Measurements from ENCODE around the gene NTRK3.

Gene NTRK3

GRCh38 chr15:88144921-88145653 is 111.5 kb downstream of the NTRK3 start:
- Histone ChIP-seq H3K4me1 (ENCODE audit: insufficient read depth, poor library complexity, severe bottlenecking) (no peaks in the 10 kb centered on the region), H3K9me3 (ENCODE audit: severe bottlenecking) (no peaks in the 10 kb centered on the region), H3K27me3 (ENCODE audit: insufficient read depth, poor library complexity, severe bottlenecking) (peaks cover 5% of the 10 kb centered on the region), H3K36me3 (ENCODE audit: low read depth) (no peaks in the 10 kb centered on the region), H3K27ac (ENCODE audit: poor library complexity, severe bottlenecking) (no peak overlapping the region), H3K4me3 (ENCODE audit: severe bottlenecking) (no peak overlapping the region)
- no peak for DNase-seq (ENCODE audit: low spot score)
- no peak for TF ChIP-seq CTCF (IDR thresholded peaks at IDR 0.05; ENCODE audit: poor library complexity, severe bottlenecking)
- no peak for ATAC-seq (ENCODE audit: low read depth)

- no peak for ATAC-seq (ENCODE audit: low read depth)
- Histone ChIP-seq H3K4me3 (ENCODE audit: severe bottlenecking) (no peak overlapping the region), H3K27ac (ENCODE audit: poor library complexity, severe bottlenecking) (no peak overlapping the region), H3K27me3 (ENCODE audit: insufficient read depth, poor library complexity, severe bottlenecking) (no peaks in the 10 kb centered on the region), H3K9me3 (ENCODE audit: severe bottlenecking) (no peaks in the 10 kb centered on the region), H3K4me1 (ENCODE audit: insufficient read depth, poor library complexity, severe bottlenecking) (no peaks in the 10 kb centered on the region), H3K36me3 (ENCODE audit: low read depth) (no peaks in the 10 kb centered on the region)
- no peak for TF ChIP-seq CTCF (IDR thresholded peaks at IDR 0.05; ENCODE audit: poor library complexity, severe bottlenecking)
- no peak for DNase-seq (ENCODE audit: low spot score)
These were observed 114.4 kb downstream of the NTRK3 start for GRCh38 chr15:88142121-88142520.

- ATAC-seq (ENCODE audit: low read depth), result no peak
- Histone ChIP-seq H3K4me1 (ENCODE audit: insufficient read depth, poor library complexity, severe bottlenecking) (no peaks in the 10 kb centered on the region), H3K36me3 (ENCODE audit: low read depth) (no peaks in the 10 kb centered on the region), H3K4me3 (ENCODE audit: severe bottlenecking) (no peak overlapping the region), H3K27ac (ENCODE audit: poor library complexity, severe bottlenecking) (no peak overlapping the region), H3K9me3 (ENCODE audit: severe bottlenecking) (no peaks in the 10 kb centered on the region), H3K27me3 (ENCODE audit: insufficient read depth, poor library complexity, severe bottlenecking) (no peaks in the 10 kb centered on the region)
- no peak for DNase-seq (ENCODE audit: low spot score)
- no peak for TF ChIP-seq CTCF (IDR thresholded peaks at IDR 0.05; ENCODE audit: poor library complexity, severe bottlenecking)
These were observed 115.2 kb downstream of the NTRK3 start for GRCh38 chr15:88141269-88141889.

- Histone ChIP-seq H3K4me3 (ENCODE audit: severe bottlenecking) (no peak overlapping the region), H3K36me3 (ENCODE audit: low read depth) (no peaks in the 10 kb centered on the region), H3K4me1 (ENCODE audit: insufficient read depth, poor library complexity, severe bottlenecking) (no peaks in the 10 kb centered on the region), H3K27ac (ENCODE audit: poor library complexity, severe bottlenecking) (no peak overlapping the region), H3K9me3 (ENCODE audit: severe bottlenecking) (no peaks in the 10 kb centered on the region), H3K27me3 (ENCODE audit: insufficient read depth, poor library complexity, severe bottlenecking) (no peaks in the 10 kb centered on the region)
- ATAC-seq (ENCODE audit: low read depth), result no peak
- no peak for TF ChIP-seq CTCF (IDR thresholded peaks at IDR 0.05; ENCODE audit: poor library complexity, severe bottlenecking)
- no peak for DNase-seq (ENCODE audit: low spot score)
These were observed 116.1 kb downstream of the NTRK3 start for GRCh38 chr15:88140398-88140797.

GRCh38 chr15:88139936-88140335 is 116.6 kb downstream of the NTRK3 start:
- DNase-seq (ENCODE audit: low spot score), result no peak
- no peak overlapping the region for H3K4me3 ChIP-seq (ENCODE audit: severe bottlenecking)
- no peaks in the 10 kb centered on the region for H3K9me3 ChIP-seq (ENCODE audit: severe bottlenecking)
- ATAC-seq (ENCODE audit: low read depth), result no peak
- H3K36me3 ChIP-seq (ENCODE audit: low read depth), result no peaks in the 10 kb centered on the region
- no peak for TF ChIP-seq CTCF (IDR thresholded peaks at IDR 0.05; ENCODE audit: poor library complexity, severe bottlenecking)
- H3K27ac ChIP-seq (ENCODE audit: poor library complexity, severe bottlenecking), result no peak overlapping the region
- no peaks in the 10 kb centered on the region for H3K27me3 ChIP-seq (ENCODE audit: insufficient read depth, poor library complexity, severe bottlenecking)
- H3K4me1 ChIP-seq (ENCODE audit: insufficient read depth, poor library complexity, severe bottlenecking), result no peaks in the 10 kb centered on the region

Measured in RWPE2 (cell line).